Upper lobe of right lung (tissue), 1 donor: ENCODE results near the gene P2RY6. TPM values are rescaled to one million over a fixed set of nuclear protein-coding genes. Genes with fewer than 3 reads are reported as not detected.

ENCODE experiments used
- ATAC-seq: fragments of 200-7000 bp; cut with Tn5 transposase; one replicate; pipeline ENCODE4 v1.9.1; 2020; ENCODE audit warnings: mild to moderate bottlenecking, moderate library complexity
- DNase-seq: peaks from one replicate; pipeline ENCODE4 v3.0.0-alpha.2; 2020
- H3K27ac ChIP-seq: fragments of 200-600 bp; one replicate; pipeline ENCODE4 v1.8.0; 2022
- H3K27me3 ChIP-seq: fragments of 200-600 bp; one replicate; pipeline ENCODE4 v1.8.0; 2022; ENCODE audit warnings: mild to moderate bottlenecking
- H3K36me3 ChIP-seq: fragments of 200-600 bp; one replicate; pipeline ENCODE4 v1.8.0; 2022
- H3K4me1 ChIP-seq: fragments of 200-600 bp; one replicate; pipeline ENCODE4 v1.8.0; 2022
- H3K4me3 ChIP-seq: fragments of 200-600 bp; one replicate; pipeline ENCODE4 v1.8.0; 2022; ENCODE audit warnings: mild to moderate bottlenecking
- H3K9me3 ChIP-seq: fragments of 200-600 bp; one replicate; pipeline ENCODE4 v1.8.0; 2022
- intact Hi-C: fragments of 100-400 bp; cut with DNase I; formaldehyde crosslinking; loops from one replicate; pipeline ENCODE4 v1.11.0; 2022
- total RNA-seq: library from RNA; stranded (reverse); fragmentation: NEBNext Ultra II Directional; extraction: Animal tissue kit (Norgen Biotek cat#: 25700); gene quantifications from one replicate; pipeline ENCODE4 v1.2.1, GENCODE V29; 2021
- TF ChIP-seq, protein P1 (sequence below): fragments of 200-600 bp; IDR thresholded peaks from one replicate; pipeline ENCODE4 v1.8.0; 2022; ENCODE audit warnings: antibody characterized with exemption
- donor health status: DM: no; HTN: yes; CAD: no; lungs with severe emphysema.

P2RY6 gene
- total RNA-seq, 1 donor from 2014 or later = 3.2 TPM

DNA sequence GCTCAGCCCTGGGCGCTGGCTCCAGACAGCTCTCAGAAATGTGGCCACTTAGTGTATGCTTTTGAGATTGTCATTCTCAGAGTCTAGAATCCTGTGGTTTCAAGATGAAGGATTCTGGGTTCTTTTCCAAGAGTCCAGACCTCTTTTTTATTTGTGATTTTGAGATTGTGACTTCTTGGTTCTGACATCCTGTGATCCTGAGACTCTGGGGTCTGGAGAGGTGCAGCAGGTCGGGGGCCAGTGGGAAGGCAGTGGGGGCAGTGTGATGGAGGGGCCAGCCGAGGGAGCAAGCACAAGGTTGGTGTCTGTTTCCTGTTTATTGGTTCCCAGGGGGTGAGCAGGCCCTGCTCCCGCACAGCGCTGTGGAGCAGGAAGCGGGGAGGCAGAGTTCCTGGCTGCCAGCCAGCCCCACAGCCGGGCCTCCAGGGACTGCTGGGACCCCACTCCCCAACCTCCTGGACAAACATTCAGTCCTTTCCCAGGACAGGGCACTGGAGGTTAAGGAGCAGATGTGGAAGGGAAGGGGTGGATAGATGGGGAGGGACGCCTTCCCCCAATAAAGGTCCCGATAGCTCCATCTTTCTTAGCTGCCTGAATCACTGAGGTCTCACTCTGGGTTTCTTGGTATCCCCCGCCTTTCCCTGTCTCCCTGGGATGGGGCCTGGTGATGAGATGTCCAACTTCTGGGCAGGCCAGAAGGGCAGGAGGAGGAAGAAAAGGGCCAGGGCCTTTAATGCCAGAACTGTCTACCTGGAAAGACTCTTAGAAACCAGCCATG lies 49.7 kb downstream of the P2RY6 start:
- Histone ChIP-seq H3K9me3 (no peaks in the 10 kb centered on the region), H3K27me3 (no peaks in the 10 kb centered on the region), H3K4me3 (no peak overlapping the region), H3K27ac (peak overlapping the region; percentile 63), H3K36me3 (no peaks in the 10 kb centered on the region), H3K4me1 (peaks cover 88% of the 10 kb centered on the region)
- intact Hi-C loops = no loop called here
- TF ChIP-seq, protein P1, sequence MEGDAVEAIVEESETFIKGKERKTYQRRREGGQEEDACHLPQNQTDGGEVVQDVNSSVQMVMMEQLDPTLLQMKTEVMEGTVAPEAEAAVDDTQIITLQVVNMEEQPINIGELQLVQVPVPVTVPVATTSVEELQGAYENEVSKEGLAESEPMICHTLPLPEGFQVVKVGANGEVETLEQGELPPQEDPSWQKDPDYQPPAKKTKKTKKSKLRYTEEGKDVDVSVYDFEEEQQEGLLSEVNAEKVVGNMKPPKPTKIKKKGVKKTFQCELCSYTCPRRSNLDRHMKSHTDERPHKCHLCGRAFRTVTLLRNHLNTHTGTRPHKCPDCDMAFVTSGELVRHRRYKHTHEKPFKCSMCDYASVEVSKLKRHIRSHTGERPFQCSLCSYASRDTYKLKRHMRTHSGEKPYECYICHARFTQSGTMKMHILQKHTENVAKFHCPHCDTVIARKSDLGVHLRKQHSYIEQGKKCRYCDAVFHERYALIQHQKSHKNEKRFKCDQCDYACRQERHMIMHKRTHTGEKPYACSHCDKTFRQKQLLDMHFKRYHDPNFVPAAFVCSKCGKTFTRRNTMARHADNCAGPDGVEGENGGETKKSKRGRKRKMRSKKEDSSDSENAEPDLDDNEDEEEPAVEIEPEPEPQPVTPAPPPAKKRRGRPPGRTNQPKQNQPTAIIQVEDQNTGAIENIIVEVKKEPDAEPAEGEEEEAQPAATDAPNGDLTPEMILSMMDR = no peak
- DNase-seq (peak; percentile 75), ATAC-seq (peak; percentile 3)

DNA sequence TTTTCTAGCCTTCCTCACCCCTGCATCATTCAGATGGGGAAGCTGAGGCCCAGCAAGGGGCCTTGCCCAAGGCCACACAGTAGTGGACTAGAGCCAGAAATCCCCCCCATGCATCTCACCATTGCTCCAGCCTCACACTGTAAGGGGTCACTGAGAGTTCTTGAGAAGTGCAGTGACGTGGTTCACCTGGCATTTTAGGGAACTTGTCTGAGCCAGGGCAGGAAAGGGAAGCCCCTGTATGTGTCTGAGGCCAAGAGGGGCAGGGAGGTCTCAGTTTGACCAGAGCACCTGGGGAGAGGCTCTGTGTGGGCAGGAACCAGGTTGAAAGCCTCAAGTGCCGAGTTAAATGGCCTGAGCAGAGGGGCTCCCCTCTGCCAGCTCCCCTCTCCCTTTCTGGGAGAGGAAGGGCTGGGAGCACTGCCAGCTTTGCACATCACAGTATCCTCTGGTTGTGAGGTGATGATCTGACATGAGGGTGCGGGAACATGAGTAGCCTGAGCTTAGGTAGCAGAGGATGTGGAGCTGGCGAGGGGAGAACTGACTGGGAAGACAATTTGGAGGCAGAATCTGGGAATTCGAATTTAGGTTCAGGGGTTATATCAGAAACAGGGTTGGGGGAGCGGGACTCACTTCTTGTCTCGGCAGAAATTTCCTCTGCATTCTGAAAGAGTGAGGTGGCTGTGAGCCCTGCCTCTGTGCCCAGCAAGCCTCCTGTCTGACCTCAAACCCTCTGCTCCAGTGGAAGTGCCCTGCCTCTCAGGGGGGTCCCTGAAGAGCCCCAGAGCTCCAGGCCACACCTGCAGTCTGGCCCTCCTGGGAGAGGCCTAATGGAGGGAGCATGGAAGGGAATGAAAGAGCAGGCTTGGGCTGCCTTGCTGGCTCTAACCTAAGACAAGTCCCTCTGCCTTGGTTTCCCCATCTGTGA lies 50.5 kb downstream of the P2RY6 start:
- peak overlapping the region; percentile 63 for H3K27ac ChIP-seq
- no peak for ATAC-seq
- H3K36me3 ChIP-seq = no peaks in the 10 kb centered on the region
- no peak overlapping the region for H3K4me3 ChIP-seq
- no peaks in the 10 kb centered on the region for H3K27me3 ChIP-seq
- no peak for DNase-seq
- intact Hi-C loops = no loop called here
- peaks cover 88% of the 10 kb centered on the region for H3K4me1 ChIP-seq
- TF ChIP-seq, protein P1 = no peak
- no peaks in the 10 kb centered on the region for H3K9me3 ChIP-seq

DNA sequence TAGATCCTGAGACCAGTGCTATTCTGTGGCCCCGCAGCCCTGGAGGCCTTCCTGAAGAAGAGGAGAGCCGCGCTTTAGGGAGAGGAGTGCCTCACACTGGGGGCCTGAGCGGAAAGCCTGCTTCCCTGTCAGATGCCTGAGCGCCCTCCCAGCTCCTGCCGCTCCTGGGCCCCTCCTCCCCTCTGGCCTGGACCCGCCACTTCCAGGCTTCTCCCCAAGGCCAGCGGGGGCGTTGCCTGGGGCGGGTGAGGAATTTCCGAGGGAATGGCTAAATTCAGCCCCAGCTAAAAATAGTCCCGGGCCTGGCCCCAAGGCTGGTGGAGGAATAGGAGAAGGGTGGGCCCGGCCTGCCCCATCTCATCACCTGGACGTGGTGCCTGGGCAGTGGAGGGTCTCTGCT lies 51.3 kb downstream of the P2RY6 start:
- no peaks in the 10 kb centered on the region for H3K27me3 ChIP-seq
- peak overlapping the region; percentile 14 for H3K4me3 ChIP-seq
- peaks cover 88% of the 10 kb centered on the region for H3K4me1 ChIP-seq
- no peaks in the 10 kb centered on the region for H3K9me3 ChIP-seq
- DNase-seq (peak; percentile 79), ATAC-seq (peak; percentile 48)
- no peaks in the 10 kb centered on the region for H3K36me3 ChIP-seq
- H3K27ac ChIP-seq = peak overlapping the region; percentile 63
- intact Hi-C loops = no loop called here
- TF ChIP-seq, protein P1 = no peak

DNA sequence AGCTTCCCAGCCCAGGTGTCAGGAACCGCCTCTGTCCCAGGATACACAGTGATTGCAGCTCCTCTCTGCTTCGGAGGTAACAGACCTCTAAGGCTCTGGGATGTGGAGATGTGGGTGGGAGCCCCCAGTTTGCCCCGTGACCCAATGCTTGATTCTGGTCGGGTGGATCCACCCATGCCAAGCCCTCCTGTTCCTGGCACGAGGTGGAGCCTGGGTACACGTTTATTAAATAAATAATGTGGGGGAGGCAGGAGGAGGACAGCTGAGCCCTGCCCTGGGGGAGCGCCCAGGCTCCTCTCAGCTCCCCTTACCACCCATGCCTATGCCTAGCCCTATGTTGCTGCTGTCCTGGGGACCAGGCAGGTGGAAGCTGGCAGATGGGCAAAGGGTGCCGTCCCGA lies 52.0 kb downstream of the P2RY6 start:
- Histone ChIP-seq H3K9me3 (no peaks in the 10 kb centered on the region), H3K36me3 (no peaks in the 10 kb centered on the region), H3K4me1 (peaks cover 84% of the 10 kb centered on the region), H3K4me3 (no peak overlapping the region), H3K27ac (peak overlapping the region; percentile 63), H3K27me3 (no peaks in the 10 kb centered on the region)
- TF ChIP-seq, protein P1 = no peak
- intact Hi-C loops = no loop called here
- ATAC-seq = peak; percentile 8
- no peak for DNase-seq

GRCh38 chr11:73324665-73325035 lies 52.5 kb downstream of the P2RY6 start:
- DNase-seq = no peak
- TF ChIP-seq, protein P1 = no peak
- Histone ChIP-seq H3K4me1 (peaks cover 79% of the 10 kb centered on the region), H3K27ac (peak overlapping the region; percentile 63), H3K9me3 (no peaks in the 10 kb centered on the region), H3K27me3 (no peaks in the 10 kb centered on the region), H3K36me3 (no peaks in the 10 kb centered on the region), H3K4me3 (no peak overlapping the region)
- no peak for ATAC-seq
- intact Hi-C loops = no loop called here
